IMR-90 (cell line): ENCODE measurements around the gene HDAC5.

Source experiments
- BHLHE40 ChIP-seq: fragments of 150-350 bp; IDR thresholded peaks from 2 replicates; pipeline ENCODE4 v1.6.1; 2016; ENCODE audit warnings: mild to moderate bottlenecking, low read depth, low read length
- CEBPB ChIP-seq: IDR thresholded peaks from 2 replicates; pipeline ENCODE4 v1.6.1; 2012; ENCODE audit warnings: low read depth, low read length, improper control_type of control experiment
- CTCF ChIP-seq: conservative IDR thresholded peaks from 2 replicates; pipeline ENCODE4 v1.5.1; 2012; ENCODE audit warnings: mild to moderate bottlenecking, low read depth, low read length, improper control_type of control experiment
- MAFK ChIP-seq: IDR thresholded peaks from 2 replicates; pipeline ENCODE4 v1.6.1; 2012; ENCODE audit warnings: low read depth, low read length, improper control_type of control experiment
- NFE2L2 ChIP-seq: fragments of 150-350 bp; IDR thresholded peaks from 2 replicates; pipeline ENCODE4 v1.6.1; 2016; ENCODE audit warnings: low read depth, mild to moderate bottlenecking, low read length
- POLR2A ChIP-seq: IDR thresholded peaks from 2 replicates; pipeline ENCODE4 v1.6.1; 2012; ENCODE audit warnings: mild to moderate bottlenecking, low read depth, low read length
- RAD21 ChIP-seq: IDR thresholded peaks from 2 replicates; pipeline ENCODE4 v1.6.1; 2012; ENCODE audit warnings: low read length, improper control_type of control experiment
- RFX5 ChIP-seq: IDR thresholded peaks from 2 replicates; pipeline ENCODE4 v1.8.0; 2012; ENCODE audit warnings: low read depth, mild to moderate bottlenecking, low read length, moderate library complexity
- SMC3 ChIP-seq: fragments of 150-350 bp; IDR thresholded peaks from 2 replicates; pipeline ENCODE4 v1.6.1; 2016; ENCODE audit warnings: low read depth, mild to moderate bottlenecking, antibody characterized with exemption, low read length, moderate library complexity

- TF ChIP-seq NFE2L2 (no peak), SMC3 (no peak), RAD21 (no peak), CTCF (no peak), MAFK (no peak), POLR2A (no peak), RFX5 (no peak), CEBPB (no peak), BHLHE40 (no peak)
Measured at GRCh38 chr17:44075598-44076293, 47.7 kb downstream of the HDAC5 start.
